Measurements from ENCODE around the gene FNIP1. TPM values are rescaled to one million over a fixed set of nuclear protein-coding genes. Genes with fewer than 3 reads are reported as not detected.
"Not testable (repeated sequence)": the region's sequence is repeated elsewhere in the genome, so short reads cannot be mapped to it uniquely, and the experiment has no call there.

FNIP1 gene
- polyA plus RNA-seq, 1 of the 3 experiments (the other 2 are of a cell fraction): 2.4 TPM

GRCh38 chr5:131679911-131680310 lies 116.9 kb downstream of the FNIP1 start:
- Histone ChIP-seq H3K27me3 (ENCODE audit: insufficient read depth) (no peaks in the 10 kb centered on the region), H3K4me1 (ENCODE audit: control insufficient read depth in 1 of 2, insufficient read depth in 2 of 2, low read depth in 1 of 2, low read length in 1 of 2) (no peaks in the 10 kb centered on the region; a peak in 1 of 4 replicates), H3K79me2 (ENCODE audit: insufficient read depth) (peaks cover 5% of the 10 kb centered on the region; the same call in 1 of the 2 replicates), H2AFZ (ENCODE audit: low read depth) (no peak overlapping the region), H3K9me2 (no peaks in the 10 kb centered on the region), H3K4me2 (no peak overlapping the region), H3K27ac (ENCODE audit: low read depth in 2 of 2, low read length in 1 of 2) (peak overlapping the region; percentile 4 to 36), H3K36me3 (replicated peaks in 1 of 2; ENCODE audit: control insufficient read depth in 1 of 2, insufficient read depth in 2 of 2, low read length in 1 of 2) (peaks cover 30 to 66% of the 10 kb centered on the region in 2 experiments), H3K9ac (no peak overlapping the region), H4K20me1 (ENCODE audit: insufficient read depth) (no peaks in the 10 kb centered on the region), H3K9me3 (no peaks in the 10 kb centered on the region), H3K4me3 (ENCODE audit: low read depth in 2 of 2, low read length in 1 of 2) (no peak overlapping the region), H3F3A (replicated peaks; ENCODE audit: insufficient read depth) (no peaks in the 10 kb centered on the region)
- TF ChIP-seq FOSL2 (IDR thresholded peaks at IDR 0.05; ENCODE audit: borderline replicate concordance, low read depth) (0 out of 2 replicates have a peak, but pooled peaks have one; percentile 2), ELF1 (IDR thresholded peaks at IDR 0.05) (no peak), NRF1 (IDR thresholded peaks at IDR 0.05; ENCODE audit: low read depth, low read length) (no peak), GATA2 (CRISPR knock-in tag; IDR thresholded peaks at IDR 0.05) (no peak), USF1 (IDR thresholded peaks at IDR 0.05; ENCODE audit: borderline replicate concordance, low read depth) (peak; percentile 61; the same call in 1 of the 2 replicates), TCF12 (IDR thresholded peaks at IDR 0.05) (peak; percentile 17; the same call in 1 of the 2 replicates)
- DNase-seq: peak; percentile 24
- POLR2A ChIA-PET: no interaction called here
- CTCF ChIA-PET: interaction anchor here (1.0 to 1.9 kb wide), 2 partner anchors 8 to 27 kb away, joined by 3 to 5 read pairs; no protein-coding TSS in a partner anchor
- WGBS (ENCODE audit: low lambda C conversion rate): 23% methylated on average over 1 of the region's 1 CpG

GRCh38 chr5:131678273-131678672 lies 118.5 kb downstream of the FNIP1 start:
- 92% methylated on average over 10 of the region's 10 CpGs for WGBS (ENCODE audit: low lambda C conversion rate)

GRCh38 chr5:131677115-131677514 lies 119.7 kb downstream of the FNIP1 start:
- CTCF ChIA-PET: interaction anchor here (1.1 to 1.6 kb wide), 2 partner anchors 8 to 88 kb away, joined by 3 to 4 read pairs; no protein-coding TSS in a partner anchor
- DNase-seq: no peak
- Histone ChIP-seq H4K20me1 (ENCODE audit: insufficient read depth) (no peaks in the 10 kb centered on the region), H2AFZ (ENCODE audit: low read depth) (no peak overlapping the region), H3K4me1 (ENCODE audit: control insufficient read depth in 1 of 2, insufficient read depth in 2 of 2, low read depth in 1 of 2, low read length in 1 of 2) (no peaks in the 10 kb centered on the region; a peak in 1 of 4 replicates), H3K27ac (ENCODE audit: low read depth in 2 of 2, low read length in 1 of 2) (no peak overlapping the region), H3K9me3 (no peaks in the 10 kb centered on the region), H3K79me2 (ENCODE audit: insufficient read depth) (no peaks in the 10 kb centered on the region), H3K27me3 (ENCODE audit: insufficient read depth) (no peaks in the 10 kb centered on the region), H3K4me3 (ENCODE audit: low read depth in 2 of 2, low read length in 1 of 2) (no peak overlapping the region), H3K9ac (no peak overlapping the region), H3K9me2 (no peaks in the 10 kb centered on the region), H3F3A (replicated peaks; ENCODE audit: insufficient read depth) (peaks cover 5% of the 10 kb centered on the region), H3K36me3 (replicated peaks in 1 of 2; ENCODE audit: control insufficient read depth in 1 of 2, insufficient read depth in 2 of 2, low read length in 1 of 2) (peaks cover 31 to 56% of the 10 kb centered on the region in 2 experiments), H3K4me2 (no peak overlapping the region)
- 90% methylated on average over 3 of the region's 3 CpGs for WGBS (ENCODE audit: low lambda C conversion rate)
- POLR2A ChIA-PET: no interaction called here
- TF ChIP-seq YY1 (IDR thresholded peaks at IDR 0.05; ENCODE audit: low read depth): no peak
- no peak for TF ChIP-seq MEF2A (IDR thresholded peaks at IDR 0.05; ENCODE audit: borderline replicate concordance, low read depth)
- no peak for TF ChIP-seq FOXJ3 (CRISPR knock-in tag; IDR thresholded peaks at IDR 0.05)
- TF ChIP-seq IRF3 (IDR thresholded peaks at IDR 0.05; ENCODE audit: low read depth, low read length): no peak
- TF ChIP-seq USF2 (IDR thresholded peaks at IDR 0.05; ENCODE audit: borderline replicate concordance, low read depth, low read length): no peak
- no peak for TF ChIP-seq NFIC (IDR thresholded peaks at IDR 0.05; ENCODE audit: borderline replicate concordance)
- TF ChIP-seq RAD21 (IDR thresholded peaks at IDR 0.05; ENCODE audit: low read length): no peak
- no peak for TF ChIP-seq TAF1 (IDR thresholded peaks at IDR 0.05; ENCODE audit: borderline replicate concordance, low read depth, low read length)
- no peak for TF ChIP-seq POLR2AphosphoS5 (IDR thresholded peaks at IDR 0.05; ENCODE audit: low read depth, low read length)
- no peak for TF ChIP-seq FOXM1 (IDR thresholded peaks at IDR 0.05; ENCODE audit: low read depth)
- TF ChIP-seq RFX5 (IDR thresholded peaks at IDR 0.05; ENCODE audit: low read length): no peak
- no peak for TF ChIP-seq ZBTB33 (IDR thresholded peaks at IDR 0.05; ENCODE audit: borderline replicate concordance, low read depth)
- no peak for TF ChIP-seq SIN3A (IDR thresholded peaks at IDR 0.05; ENCODE audit: borderline replicate concordance, low read depth, low read length)

More at GRCh38 chr5:131678273-131678672, 118.5 kb downstream of the FNIP1 start:
- H3K79me2 ChIP-seq (ENCODE audit: insufficient read depth); H3K9ac ChIP-seq; H3K4me2 ChIP-seq; H3K9me2 ChIP-seq; H3F3A ChIP-seq (replicated peaks; ENCODE audit: insufficient read depth); H3K27ac ChIP-seq (ENCODE audit: low read depth in 2 of 2, low read length in 1 of 2); H3K9me3 ChIP-seq; H3K4me3 ChIP-seq (ENCODE audit: low read depth in 2 of 2, low read length in 1 of 2); POLR2A ChIA-PET; H3K27me3 ChIP-seq (ENCODE audit: insufficient read depth); H2AFZ ChIP-seq (ENCODE audit: low read depth); H3K4me1 ChIP-seq (ENCODE audit: control insufficient read depth in 1 of 2, insufficient read depth in 2 of 2, low read depth in 1 of 2, low read length in 1 of 2); DNase-seq; H4K20me1 ChIP-seq (ENCODE audit: insufficient read depth): not testable (repeated sequence)
- CTCF ChIA-PET: interaction anchor here (1.6 kb wide), 1 partner anchor 89 kb away, joined by 4 read pairs; no protein-coding TSS in a partner anchor
- peaks cover 31 to 59% of the 10 kb centered on the region in 2 experiments for H3K36me3 ChIP-seq (replicated peaks in 1 of 2; ENCODE audit: control insufficient read depth in 1 of 2, insufficient read depth in 2 of 2, low read length in 1 of 2)
